NCI-H2227 treated with DMSO at 0.1 percent for 48 hours (cell line): ENCODE measurements around the gene RFPL3.
"Not testable (repeated sequence)": the region's sequence is repeated elsewhere in the genome, so short reads cannot be mapped to it uniquely, and the experiment has no call there.

Experiments used
- DNase-seq: peaks from one replicate; lab custom pipeline; 2025; lab: John Stamatoyannopoulos, UW

RFPL3 gene

GRCh38 chr22:32357567-32357966 is at the start of gene RFPL3:
Gene RFPL3 (plus strand): TSS chr22:32357867. CDS start chr22:32358072, 205 bp downstream.
- not testable (repeated sequence) for DNase-seq

- DNase-seq = no peak
Observed at GRCh38 chr22:32308191-32308590, 49.5 kb upstream of the RFPL3 start.

GRCh38 chr22:32308934-32309333 is 48.7 kb upstream of the RFPL3 start:
- DNase-seq = no peak

- DNase-seq = no peak
Observed at GRCh38 chr22:32309585-32310251, 47.9 kb upstream of the RFPL3 start.

GRCh38 chr22:32310777-32311176 is 46.9 kb upstream of the RFPL3 start:
- no peak for DNase-seq

- DNase-seq = no peak
Observed at GRCh38 chr22:32311551-32312071, 46.1 kb upstream of the RFPL3 start.

- no peak for DNase-seq
Observed at GRCh38 chr22:32312748-32313147, 44.9 kb upstream of the RFPL3 start.

GRCh38 chr22:32313532-32313931 is 44.1 kb upstream of the RFPL3 start:
- DNase-seq = no peak

GRCh38 chr22:32317524-32317923 is 40.1 kb upstream of the RFPL3 start:
- DNase-seq = no peak

GRCh38 chr22:32318361-32318760 is 39.3 kb upstream of the RFPL3 start:
- no peak for DNase-seq

GRCh38 chr22:32319861-32320406 is 37.7 kb upstream of the RFPL3 start:
- no peak for DNase-seq

GRCh38 chr22:32322986-32323385 is 34.7 kb upstream of the RFPL3 start:
- DNase-seq = no peak

- no peak for DNase-seq
Observed at GRCh38 chr22:32323513-32324164, 34.0 kb upstream of the RFPL3 start.

GRCh38 chr22:32324505-32325415 is 32.9 kb upstream of the RFPL3 start:
- DNase-seq = no peak

- DNase-seq = no peak
Observed at GRCh38 chr22:32325416-32325801, 32.3 kb upstream of the RFPL3 start.

GRCh38 chr22:32325811-32326237 is 31.8 kb upstream of the RFPL3 start:
- DNase-seq = no peak

- DNase-seq = no peak
Observed at GRCh38 chr22:32326647-32327046, 31.0 kb upstream of the RFPL3 start.

- no peak for DNase-seq
Observed at GRCh38 chr22:32327066-32327465, 30.6 kb upstream of the RFPL3 start.

GRCh38 chr22:32327596-32328171 is 30.0 kb upstream of the RFPL3 start:
- no peak for DNase-seq

- DNase-seq = no peak
Observed at GRCh38 chr22:32328306-32329201, 29.1 kb upstream of the RFPL3 start.

GRCh38 chr22:32329202-32329645 is 28.4 kb upstream of the RFPL3 start:
- DNase-seq = no peak
